Kidney epithelial cell (primary cell): ENCODE results near the gene LRRC27. TPM values are rescaled to one million over a fixed set of nuclear protein-coding genes. Genes with fewer than 3 reads are reported as not detected.
"Not testable (repeated sequence)": the region's sequence is repeated elsewhere in the genome, so short reads cannot be mapped to it uniquely, and the experiment has no call there.

Experiments
- DNase-seq: peaks from one replicate; pipeline ENCODE4 v3.0.0-alpha.2; 2010; ENCODE audit warnings: low read depth
- H3K27me3 ChIP-seq: 2 replicates; pipeline ENCODE4 v1.6.0; 2011; ENCODE audit warnings: low read length; ENCODE audit not compliant: control insufficient read depth, insufficient read depth
- H3K36me3 ChIP-seq: 2 replicates; pipeline ENCODE4 v1.5.1; 2011; ENCODE audit warnings: low read length; ENCODE audit not compliant: control insufficient read depth, insufficient read depth
- H3K4me3 ChIP-seq: 2 replicates; pipeline ENCODE4 v1.5.1; 2011; ENCODE audit warnings: low read depth, mild to moderate bottlenecking, control low read depth, low read length
- CTCF ChIP-seq: IDR thresholded peaks from 2 replicates; pipeline ENCODE4 v1.5.1; 2011; ENCODE audit warnings: mild to moderate bottlenecking, moderate library complexity, low read length, control low read depth, inconsistent platforms; ENCODE audit not compliant: insufficient read depth, poor library complexity, severe bottlenecking
- total RNA-seq: library from RNA; depleted of rRNA; stranded (reverse); fragments of >200 nt; gene quantifications from 2 replicates; pipeline ENCODE4 v1.2.3, GENCODE V29; 2015

LRRC27 gene
- total RNA-seq, 1 donor from 2014 or later = 13.3 TPM

- no peak for TF ChIP-seq CTCF
- no peak for DNase-seq
- H3K27me3 ChIP-seq = no peaks in the 10 kb centered on the region
- no peak overlapping the region for H3K4me3 ChIP-seq
- H3K36me3 ChIP-seq = no peaks in the 10 kb centered on the region
Observed at GRCh38 chr10:132334631-132335188, 2.7 kb downstream of the LRRC27 start.

- DNase-seq = no peak
- Histone ChIP-seq H3K36me3 (no peaks in the 10 kb centered on the region), H3K4me3 (no peak overlapping the region), H3K27me3 (no peaks in the 10 kb centered on the region)
- TF ChIP-seq CTCF = no peak
Observed at GRCh38 chr10:132335189-132336063, 3.4 kb downstream of the LRRC27 start.

- Histone ChIP-seq H3K27me3 (no peaks in the 10 kb centered on the region), H3K36me3 (no peaks in the 10 kb centered on the region), H3K4me3 (no peak overlapping the region)
- no peak for DNase-seq
- TF ChIP-seq CTCF = no peak
Observed at GRCh38 chr10:132336064-132336746, 4.2 kb downstream of the LRRC27 start.

- TF ChIP-seq CTCF = no peak
- DNase-seq = no peak
- Histone ChIP-seq H3K4me3 (no peak overlapping the region), H3K27me3 (no peaks in the 10 kb centered on the region), H3K36me3 (no peaks in the 10 kb centered on the region)
Observed at GRCh38 chr10:132336919-132337407, 5.0 kb downstream of the LRRC27 start.

- H3K36me3 ChIP-seq, H3K27me3 ChIP-seq, DNase-seq, H3K4me3 ChIP-seq: not testable (repeated sequence)
Observed at GRCh38 chr10:132337854-132338253, 5.9 kb downstream of the LRRC27 start.

- Histone ChIP-seq H3K4me3 (no peak overlapping the region), H3K27me3 (no peaks in the 10 kb centered on the region), H3K36me3 (no peaks in the 10 kb centered on the region)
- no peak for TF ChIP-seq CTCF
- no peak for DNase-seq
Observed at GRCh38 chr10:132338876-132339275, 6.9 kb downstream of the LRRC27 start.
